ENCODE results near the gene SCRN2. TPM values are rescaled to one million over a fixed set of nuclear protein-coding genes. Genes with fewer than 3 reads are reported as not detected.

SCRN2 gene
- total RNA-seq, 1 donor from 2014 or later: 30.1 TPM

DNA sequence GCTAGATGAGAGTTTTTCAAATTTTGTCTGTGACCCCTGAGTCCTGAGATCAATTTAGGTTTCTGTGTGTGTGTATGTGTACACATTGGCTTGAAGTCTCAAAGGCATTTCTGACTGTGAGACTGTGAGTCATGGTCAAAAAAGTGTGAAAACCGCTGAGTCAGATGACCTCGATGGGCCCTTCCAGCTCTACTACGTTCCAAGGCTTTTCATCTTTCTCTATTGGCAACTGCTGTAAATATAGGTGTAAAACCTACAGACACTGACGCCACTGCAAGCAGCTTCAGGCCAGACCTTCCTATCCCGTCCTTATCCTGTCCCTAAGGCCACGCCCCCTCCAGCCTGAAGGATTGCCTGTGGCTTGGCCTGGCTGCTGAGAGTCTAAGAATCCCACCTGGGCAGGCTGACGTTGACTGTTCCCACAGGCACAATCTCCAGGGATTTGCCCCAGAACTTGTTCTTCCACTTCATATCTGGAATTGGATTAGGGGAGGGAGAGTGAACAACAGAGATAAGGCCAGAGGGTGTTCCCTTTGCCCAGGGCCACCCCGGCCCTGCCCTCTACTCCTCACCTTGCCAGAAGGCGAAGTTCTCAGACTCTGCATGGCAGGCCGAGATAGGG is 30.8 kb downstream of the SCRN2 start:
- Histone ChIP-seq H3K4me3 (ENCODE audit: low read depth, low read length) (no peak overlapping the region), H3K36me3 (ENCODE audit: control insufficient read depth, insufficient read depth, low read length) (peaks cover 1% of the 10 kb centered on the region), H3K27me3 (ENCODE audit: control insufficient read depth, insufficient read depth, low read length) (no peaks in the 10 kb centered on the region)
- TF ChIP-seq, protein P1, sequence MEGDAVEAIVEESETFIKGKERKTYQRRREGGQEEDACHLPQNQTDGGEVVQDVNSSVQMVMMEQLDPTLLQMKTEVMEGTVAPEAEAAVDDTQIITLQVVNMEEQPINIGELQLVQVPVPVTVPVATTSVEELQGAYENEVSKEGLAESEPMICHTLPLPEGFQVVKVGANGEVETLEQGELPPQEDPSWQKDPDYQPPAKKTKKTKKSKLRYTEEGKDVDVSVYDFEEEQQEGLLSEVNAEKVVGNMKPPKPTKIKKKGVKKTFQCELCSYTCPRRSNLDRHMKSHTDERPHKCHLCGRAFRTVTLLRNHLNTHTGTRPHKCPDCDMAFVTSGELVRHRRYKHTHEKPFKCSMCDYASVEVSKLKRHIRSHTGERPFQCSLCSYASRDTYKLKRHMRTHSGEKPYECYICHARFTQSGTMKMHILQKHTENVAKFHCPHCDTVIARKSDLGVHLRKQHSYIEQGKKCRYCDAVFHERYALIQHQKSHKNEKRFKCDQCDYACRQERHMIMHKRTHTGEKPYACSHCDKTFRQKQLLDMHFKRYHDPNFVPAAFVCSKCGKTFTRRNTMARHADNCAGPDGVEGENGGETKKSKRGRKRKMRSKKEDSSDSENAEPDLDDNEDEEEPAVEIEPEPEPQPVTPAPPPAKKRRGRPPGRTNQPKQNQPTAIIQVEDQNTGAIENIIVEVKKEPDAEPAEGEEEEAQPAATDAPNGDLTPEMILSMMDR (IDR thresholded peaks at IDR 0.05; ENCODE audit: insufficient read depth, low read length, poor library complexity, severe bottlenecking): no peak
- DNase-seq (ENCODE audit: low read depth): peak; percentile 82

DNA sequence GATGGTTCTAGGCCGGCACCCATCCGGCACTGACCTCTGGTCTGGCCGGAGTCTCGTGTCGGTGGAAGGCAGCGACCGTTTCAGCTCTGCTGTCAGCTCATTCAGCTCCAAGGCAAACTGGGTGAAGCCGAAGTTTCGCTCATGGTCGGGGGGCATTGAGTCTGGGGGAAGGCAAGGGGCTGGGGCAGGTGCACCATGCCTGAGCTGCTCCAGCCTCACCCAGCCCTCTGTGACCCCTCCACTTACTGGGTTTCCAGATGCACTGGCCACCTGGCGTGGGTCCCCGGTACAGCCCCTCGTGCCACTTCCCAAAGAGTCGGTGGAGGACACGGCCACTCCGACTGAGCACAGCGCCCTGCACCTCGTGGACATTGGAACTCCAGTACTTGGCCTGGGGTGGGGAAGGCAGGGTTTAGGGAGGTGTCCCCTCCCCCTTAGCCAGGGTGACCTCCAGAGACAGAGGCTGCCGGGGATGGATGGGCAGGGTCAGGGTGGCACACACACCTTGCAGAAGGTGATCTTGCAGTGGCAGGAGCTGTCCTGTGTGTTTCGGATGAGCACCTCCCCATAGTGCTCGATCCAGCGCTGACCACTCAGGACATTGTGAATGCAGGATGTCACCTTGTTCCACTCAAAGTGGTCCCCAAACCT is 32.1 kb downstream of the SCRN2 start:
- TF ChIP-seq, protein P1 (IDR thresholded peaks at IDR 0.05; ENCODE audit: insufficient read depth, low read length, poor library complexity, severe bottlenecking): no peak
- no peak for DNase-seq (ENCODE audit: low read depth)
- Histone ChIP-seq H3K36me3 (ENCODE audit: control insufficient read depth, insufficient read depth, low read length) (peaks cover 1% of the 10 kb centered on the region), H3K4me3 (ENCODE audit: low read depth, low read length) (no peak overlapping the region), H3K27me3 (ENCODE audit: control insufficient read depth, insufficient read depth, low read length) (no peaks in the 10 kb centered on the region)

DNA sequence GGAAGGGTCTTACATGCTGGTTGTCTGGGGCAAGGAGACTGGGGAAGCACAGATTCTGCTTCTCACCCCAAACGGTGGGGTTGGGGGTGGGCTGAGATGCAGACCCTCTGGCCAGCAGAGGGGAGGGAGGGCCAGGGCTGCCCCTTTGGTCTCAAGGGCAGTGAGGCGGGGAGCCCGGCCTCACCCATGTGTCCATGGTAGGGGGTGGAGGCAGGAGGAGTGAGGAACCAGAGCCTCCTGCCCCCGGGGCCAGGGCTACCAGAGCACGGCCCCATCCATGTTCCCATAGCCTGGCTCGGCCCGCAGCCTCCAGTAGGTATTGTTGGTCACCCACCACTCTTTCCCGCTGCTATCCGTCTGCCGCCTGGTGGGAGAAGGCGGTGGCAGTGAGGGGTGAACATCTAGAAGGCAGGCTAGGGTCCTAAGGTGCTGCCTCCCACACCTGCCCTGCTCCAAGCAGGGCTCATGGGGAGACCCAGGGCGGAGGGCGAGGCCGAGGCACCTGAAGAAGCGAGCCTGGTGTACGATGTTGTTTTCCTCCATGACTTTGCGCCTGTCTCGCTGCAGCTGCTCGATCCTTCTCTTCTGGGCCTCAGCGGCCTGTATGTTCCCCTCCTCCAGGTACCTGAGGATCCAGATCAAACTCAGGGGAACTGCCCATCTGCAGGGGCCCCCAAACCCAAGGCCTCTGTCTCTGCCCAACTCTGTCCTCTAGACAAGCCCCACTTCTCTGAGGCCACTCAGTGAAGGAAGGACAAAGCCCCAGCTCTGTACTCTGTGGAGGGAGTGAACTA is 32.8 kb downstream of the SCRN2 start:
- TF ChIP-seq, protein P1 (IDR thresholded peaks at IDR 0.05; ENCODE audit: insufficient read depth, low read length, poor library complexity, severe bottlenecking): no peak
- Histone ChIP-seq H3K27me3 (ENCODE audit: control insufficient read depth, insufficient read depth, low read length) (peaks cover 2% of the 10 kb centered on the region), H3K4me3 (ENCODE audit: low read depth, low read length) (no peak overlapping the region), H3K36me3 (ENCODE audit: control insufficient read depth, insufficient read depth, low read length) (peaks cover 1% of the 10 kb centered on the region)
- DNase-seq (ENCODE audit: low read depth): no peak

DNA sequence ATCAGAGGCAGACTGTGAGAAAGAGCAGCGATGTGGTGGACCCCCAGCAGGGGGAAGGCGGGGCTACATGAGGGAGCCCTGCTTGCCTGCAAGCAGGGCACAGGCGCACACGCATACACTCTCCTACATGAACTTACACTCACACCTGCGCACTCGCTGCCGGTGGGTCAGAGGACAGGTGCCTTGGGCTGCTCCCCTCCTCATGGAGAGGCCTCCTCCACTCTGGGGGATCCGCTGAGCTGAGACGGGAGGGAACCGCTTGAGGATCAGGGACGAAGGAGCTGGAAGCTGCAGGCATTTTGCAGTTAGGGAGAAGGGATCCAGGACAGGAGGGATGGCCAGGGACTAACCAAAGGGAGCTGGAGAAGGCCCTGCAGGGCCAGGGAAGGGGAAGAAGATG is 33.7 kb downstream of the SCRN2 start:
- H3K36me3 ChIP-seq (ENCODE audit: control insufficient read depth, insufficient read depth, low read length): peaks cover 1% of the 10 kb centered on the region

DNA sequence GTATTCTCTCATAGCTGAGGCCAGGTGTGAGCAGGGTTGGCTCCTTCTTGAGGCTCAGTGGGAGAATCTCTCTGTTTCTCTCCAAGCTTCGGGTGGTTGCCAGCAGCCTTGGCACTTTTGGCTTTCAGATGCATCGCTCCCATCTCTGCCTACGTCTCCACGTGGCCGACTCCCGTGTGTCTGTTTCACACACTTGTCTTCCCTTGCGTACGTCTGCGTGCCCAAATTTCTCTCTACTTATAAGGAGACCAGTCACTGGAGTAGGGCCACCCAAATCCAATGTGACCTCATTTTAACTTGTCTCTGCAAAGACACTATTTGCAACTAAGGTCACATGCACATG is 34.2 kb downstream of the SCRN2 start:
- Histone ChIP-seq H3K27me3 (ENCODE audit: control insufficient read depth, insufficient read depth, low read length) (peaks cover 2% of the 10 kb centered on the region), H3K36me3 (ENCODE audit: control insufficient read depth, insufficient read depth, low read length) (peaks cover 1% of the 10 kb centered on the region), H3K4me3 (ENCODE audit: low read depth, low read length) (no peak overlapping the region)
- TF ChIP-seq, protein P1 (IDR thresholded peaks at IDR 0.05; ENCODE audit: insufficient read depth, low read length, poor library complexity, severe bottlenecking): no peak
- DNase-seq (ENCODE audit: low read depth): no peak

More for the DNA sequence above, 33.7 kb downstream of the SCRN2 start:
- Histone ChIP-seq H3K4me3 (ENCODE audit: low read depth, low read length) (no peak overlapping the region), H3K27me3 (ENCODE audit: control insufficient read depth, insufficient read depth, low read length) (peaks cover 2% of the 10 kb centered on the region)
- DNase-seq (ENCODE audit: low read depth): no peak
- TF ChIP-seq, protein P1 (IDR thresholded peaks at IDR 0.05; ENCODE audit: insufficient read depth, low read length, poor library complexity, severe bottlenecking): no peak

All from kidney epithelial cell (primary cell).